Activated CD8-positive, alpha-beta memory T cell treated with anti-CD3 and anti-CD28 coated beads, Interleukin-2, amount 50 U/mL, for 24 hours (primary cell): Measurements from ENCODE around the gene TRIM25.

ENCODE experiments used
- DNase-seq: peaks from one replicate; pipeline ENCODE4 v3.0.0-alpha.2; 2020; ENCODE audit errors: extremely low read depth

Gene TRIM25

DNA sequence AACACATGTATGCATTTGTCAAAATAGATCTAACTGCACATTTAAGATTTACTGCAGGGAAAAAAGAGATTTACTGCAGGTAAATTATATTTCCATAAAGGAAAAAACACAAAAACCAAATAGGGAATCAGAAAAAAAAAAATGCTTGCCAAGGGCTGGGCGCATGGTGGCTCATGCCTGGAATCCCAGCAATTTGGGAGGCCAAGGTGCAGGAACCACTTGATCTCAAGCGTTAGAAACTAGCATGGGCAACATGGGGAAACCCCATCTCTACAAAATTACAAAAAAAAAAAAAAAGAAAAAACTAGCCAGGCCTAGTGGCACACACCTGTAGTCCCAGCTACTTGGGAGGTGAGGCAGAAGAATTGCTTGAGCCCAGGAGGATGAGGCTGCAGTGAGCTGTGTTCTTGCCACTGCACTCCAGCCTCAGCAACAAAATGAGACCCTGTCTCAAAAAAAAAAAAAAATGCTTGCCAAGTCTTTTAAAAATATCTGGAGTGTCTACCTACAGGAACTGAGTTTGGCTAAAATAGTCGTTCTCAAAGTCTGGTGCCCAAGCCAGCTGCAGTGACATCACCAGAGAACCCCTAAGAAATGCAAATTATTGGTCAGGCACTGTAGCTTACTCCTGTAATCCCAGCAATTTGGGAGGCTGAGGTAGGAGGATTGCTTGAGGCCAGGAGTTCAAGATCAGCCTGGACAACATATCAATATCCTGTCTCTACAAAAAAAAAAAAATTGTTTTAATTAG, 17.5 kb downstream of the TRIM25 start:
- no peak for DNase-seq

DNA sequence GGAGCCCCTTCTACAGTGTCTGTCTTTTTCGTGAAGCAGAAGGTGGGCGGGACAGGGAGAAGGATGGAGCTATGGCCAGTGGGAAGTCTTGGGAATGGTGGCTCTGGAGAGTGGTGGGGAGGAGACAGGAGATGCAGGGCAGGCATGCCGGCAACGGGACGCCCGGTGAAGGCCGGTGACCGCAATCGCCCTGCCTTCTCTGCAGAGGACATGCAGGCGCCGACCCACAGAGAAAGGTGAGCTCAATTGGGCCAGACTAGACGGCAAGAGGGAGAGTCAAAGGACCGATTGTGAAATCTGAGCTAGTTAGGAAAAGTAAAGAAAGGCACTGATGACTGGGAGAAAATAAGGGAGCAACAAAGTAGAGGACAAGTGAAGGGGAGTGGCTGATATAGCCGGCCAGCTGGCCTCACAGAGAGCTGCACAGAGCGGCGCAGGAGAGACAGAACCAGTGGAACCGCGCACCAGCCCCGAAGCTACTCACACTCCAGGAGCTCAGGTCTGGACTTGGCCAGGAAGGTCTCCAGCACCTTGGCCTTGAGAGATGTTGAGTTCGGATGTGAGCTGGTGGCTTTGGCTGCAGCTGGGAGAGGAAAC, 18.9 kb downstream of the TRIM25 start:
- DNase-seq, result no peak

DNA sequence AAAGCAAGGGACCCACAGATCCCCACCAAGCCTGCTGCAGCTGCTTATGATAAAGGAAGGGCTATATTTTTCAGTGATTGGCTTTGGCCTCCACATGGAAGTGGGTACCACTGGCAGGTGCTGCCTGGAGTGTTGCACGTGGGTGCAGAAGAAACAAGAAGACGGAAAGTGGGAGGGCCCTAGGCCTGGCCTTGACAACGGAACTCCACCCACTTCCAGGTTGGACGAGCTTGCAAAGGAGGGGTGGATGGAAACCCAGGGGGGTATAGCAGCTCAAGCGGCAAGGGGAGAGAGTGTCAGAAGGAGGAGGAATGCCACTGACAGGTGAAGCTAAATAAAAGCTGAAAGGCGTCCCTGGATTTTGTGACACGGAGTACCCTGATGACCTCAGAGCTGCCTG, 20.3 kb downstream of the TRIM25 start:
- DNase-seq, result no peak

DNA sequence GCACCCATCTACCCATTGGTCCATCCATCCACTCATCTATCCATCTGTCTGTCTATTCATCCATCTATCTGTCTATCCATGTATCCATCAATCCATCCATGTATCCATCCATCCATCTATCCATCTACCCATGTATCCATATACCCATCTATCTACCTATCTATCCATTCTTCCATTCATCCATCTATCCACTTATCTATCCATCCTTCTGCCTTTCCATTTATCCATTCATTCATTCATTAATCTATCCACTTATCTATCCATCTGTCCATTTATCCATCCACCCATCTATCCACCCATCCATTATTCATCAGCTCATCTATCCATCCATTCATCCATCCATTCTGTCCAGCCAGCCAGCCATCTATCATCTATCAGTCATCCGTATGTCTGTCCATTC, 21.5 kb downstream of the TRIM25 start:
- no peak for DNase-seq

DNA sequence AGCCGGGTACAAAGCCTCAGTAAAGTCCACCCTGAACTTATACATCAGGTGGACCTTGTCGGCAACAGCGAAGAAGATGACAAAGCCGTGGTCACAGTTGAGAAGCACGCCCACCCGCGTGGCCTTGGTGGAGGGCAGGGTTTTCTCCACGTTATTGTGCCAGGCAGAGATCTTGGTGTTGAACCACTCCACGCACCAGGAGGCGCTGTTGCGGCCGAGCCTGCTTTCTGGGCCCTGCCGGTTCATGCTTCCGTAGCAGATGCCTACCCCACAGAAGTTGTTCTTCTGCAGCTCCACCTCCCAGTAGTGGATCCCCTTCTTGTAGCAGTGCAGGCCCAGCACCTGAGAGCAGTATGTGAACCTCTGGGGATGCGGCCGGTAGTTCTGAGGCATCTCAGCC, 22.1 kb downstream of the TRIM25 start:
- DNase-seq, result no peak

DNA sequence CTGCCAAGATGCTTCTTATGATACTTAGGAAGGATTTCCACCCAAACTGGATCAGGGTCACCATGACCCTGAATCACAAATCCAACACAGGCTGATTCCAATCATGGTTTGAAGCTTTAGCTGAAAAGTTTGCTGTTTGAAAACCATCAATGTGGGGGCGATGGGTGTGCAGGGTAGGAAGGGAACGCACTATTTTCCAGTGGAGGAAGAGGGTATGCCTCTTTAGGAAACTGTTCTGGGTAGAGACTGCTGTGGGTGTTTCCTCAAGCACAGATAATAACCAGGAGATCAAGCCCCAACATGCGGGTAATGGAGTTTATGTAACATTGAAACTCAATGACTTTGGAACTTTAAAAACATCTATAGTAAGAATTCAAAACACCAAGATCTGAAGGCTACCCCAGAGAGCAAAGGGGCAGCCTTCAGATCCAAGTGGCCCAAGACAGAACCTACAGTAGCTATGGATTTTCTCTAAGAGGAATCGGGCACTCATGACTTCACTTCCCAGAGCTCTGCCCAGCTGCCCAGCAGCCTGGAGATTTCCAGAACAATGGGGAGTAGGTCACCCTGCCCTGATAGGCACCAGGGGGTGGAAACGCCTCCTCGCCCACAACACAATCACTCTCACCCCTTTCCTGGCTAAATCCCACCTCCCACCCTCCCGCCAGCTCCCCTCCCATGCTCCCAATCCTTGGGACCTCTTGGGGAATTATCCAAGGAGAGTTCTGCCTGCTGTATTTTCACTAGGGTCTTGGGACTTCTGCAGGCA, 22.8 kb downstream of the TRIM25 start:
- no peak for DNase-seq

DNA sequence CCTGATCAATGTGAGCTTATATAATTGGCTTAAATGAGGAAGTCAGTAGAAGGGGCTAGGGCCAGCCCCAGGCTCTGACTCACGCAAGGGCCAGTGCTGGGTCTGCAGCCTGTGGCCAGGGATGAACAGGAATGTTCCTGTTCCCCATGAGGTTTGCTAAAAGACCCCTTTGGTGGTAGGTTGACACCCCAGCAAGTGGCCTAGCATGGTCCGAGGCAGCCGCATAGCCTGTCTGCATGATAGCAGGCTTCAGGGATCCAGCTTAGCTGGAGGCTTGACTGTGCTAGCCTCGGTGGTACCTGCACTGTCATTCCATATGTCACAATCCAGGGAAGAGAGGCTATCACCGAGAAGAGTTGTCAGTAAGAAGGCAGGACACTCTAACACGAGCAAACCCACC, 23.5 kb downstream of the TRIM25 start:
- no peak for DNase-seq

DNA sequence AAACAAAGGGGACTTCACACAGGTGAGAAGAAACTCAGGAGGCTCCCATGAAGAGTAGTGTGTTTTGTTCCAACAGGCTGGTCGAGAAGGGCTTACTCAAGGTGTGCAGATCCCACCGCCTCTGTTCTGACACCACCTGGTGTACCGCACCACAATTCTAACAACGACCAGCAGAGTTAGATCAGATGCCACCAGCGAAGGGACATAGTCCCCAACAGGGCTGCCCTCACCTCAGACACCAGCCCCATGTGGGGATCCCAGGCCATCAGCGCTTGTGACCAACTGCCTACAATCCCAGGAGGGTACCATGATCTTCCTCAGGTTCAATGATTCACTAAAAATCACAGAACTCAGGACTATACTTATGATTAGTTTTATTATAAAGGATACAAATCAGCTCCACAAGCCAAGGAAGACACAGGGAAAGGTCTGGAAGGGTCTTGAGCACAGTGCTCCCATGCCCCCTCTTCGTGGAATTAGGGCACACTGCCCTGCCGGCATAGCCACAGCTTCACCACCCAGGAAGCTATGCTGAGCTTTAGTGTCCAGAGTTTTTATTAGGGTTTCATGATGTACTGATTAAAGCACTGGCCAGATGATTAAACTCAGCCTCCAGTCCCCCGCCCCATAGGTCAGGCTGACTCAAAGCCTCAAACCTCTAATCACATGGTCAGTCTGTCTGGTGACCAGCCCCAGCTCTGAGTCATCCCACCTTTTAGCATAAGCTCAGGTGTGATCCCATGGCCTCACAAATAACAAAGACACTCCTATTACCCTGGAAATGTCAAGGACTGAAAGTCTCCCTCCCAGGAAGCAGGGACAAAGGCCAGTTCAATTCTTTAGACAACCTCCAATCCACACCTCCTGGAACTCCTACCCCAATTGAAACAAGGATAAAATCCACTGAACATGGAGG, 26.0 kb downstream of the TRIM25 start:
- no peak for DNase-seq

DNA sequence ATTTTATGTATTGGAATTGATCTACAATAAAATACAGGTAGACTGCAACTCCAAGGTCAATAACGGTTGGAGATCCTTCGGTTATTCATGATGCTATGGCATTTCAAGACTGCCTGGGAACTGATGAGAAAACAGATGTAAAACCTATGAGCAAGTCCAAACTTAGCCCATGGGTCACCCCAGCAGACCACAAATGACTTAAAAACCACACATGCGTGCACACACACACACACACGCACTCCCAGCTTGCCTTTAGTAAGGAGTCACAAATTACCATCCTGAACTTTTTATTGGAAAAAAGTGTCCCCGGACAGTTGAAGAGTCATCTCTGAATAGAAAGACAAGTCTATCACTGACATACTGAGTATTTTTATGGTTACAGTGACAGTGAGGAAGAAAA, 26.7 kb downstream of the TRIM25 start:
- no peak for DNase-seq

DNA sequence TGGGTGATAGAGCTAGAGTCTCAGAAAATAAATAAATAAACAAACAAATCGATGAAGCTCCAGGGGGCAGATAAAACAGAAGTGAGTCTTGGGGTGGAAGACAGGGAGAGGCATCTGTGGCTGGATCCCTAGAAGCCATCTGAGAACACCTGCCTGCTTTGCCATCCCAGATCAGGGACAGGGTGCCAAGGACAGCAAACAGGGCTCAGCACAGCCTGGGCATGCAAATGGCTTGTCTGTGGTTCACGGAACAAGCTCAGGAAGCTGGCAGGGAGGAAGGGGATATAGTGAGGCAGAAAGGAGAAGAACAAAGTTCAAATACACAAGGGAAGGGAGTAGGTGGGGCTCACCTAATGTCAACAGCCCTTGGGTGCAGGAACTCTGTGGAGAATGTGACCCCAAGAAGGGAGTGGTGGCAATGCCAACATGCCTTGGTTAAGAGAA, 27.5 kb downstream of the TRIM25 start:
- DNase-seq, result no peak

DNA sequence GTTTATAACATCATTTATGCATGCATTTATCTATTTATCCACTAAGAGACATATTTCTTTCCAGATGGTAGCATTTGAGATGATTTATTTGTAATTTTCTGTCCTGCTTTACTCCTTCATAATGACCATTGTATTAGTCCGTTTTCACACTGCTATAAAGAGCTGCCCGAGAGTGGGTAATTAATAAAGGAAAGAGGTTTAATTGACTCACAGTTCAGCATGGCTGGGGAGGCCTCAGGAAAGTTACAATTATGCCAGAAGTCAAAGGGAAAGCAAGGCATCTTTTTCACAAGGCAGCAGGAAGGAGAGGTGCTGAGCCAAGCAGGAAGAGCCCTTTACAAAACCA, 28.6 kb downstream of the TRIM25 start:
- no peak for DNase-seq

DNA sequence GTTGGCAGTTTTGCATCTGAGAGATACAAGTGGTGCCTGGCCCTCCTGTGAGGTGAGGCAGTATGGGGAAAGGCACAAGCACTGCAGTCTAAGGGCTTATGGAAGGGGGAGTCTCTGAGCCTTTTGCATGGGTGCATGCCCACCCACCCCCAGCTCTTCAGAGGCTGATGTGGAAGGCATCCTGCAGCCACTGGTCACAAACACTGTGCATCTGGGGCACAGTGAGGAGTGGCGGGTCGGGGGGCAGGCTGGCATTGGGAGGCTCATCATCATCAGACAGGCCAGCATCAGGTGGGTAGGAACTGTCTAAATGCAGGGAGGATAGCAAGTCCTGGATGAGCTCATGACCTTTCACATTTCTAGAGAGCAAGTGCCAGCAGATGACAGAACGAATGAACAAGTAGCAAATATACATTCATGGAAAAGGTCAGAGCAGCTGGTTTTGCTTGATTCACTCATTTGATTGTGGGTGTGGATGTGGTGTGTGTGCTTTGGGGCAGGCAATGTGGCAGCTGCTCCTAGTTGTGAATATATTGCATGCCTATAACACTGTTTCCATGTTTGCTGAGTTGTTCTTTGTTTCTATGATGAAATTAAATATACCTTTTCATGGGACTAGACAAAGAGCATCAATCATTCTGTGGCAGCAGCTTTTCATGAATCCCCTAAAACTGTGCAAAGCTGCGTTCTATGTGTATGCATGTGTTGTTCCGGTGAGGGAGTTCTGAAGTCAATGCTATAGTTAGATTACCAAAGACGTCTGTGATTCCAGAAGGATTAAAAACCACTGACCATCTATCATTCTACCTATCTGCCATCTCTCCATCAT, 29.2 kb downstream of the TRIM25 start:
- no peak for DNase-seq

DNA sequence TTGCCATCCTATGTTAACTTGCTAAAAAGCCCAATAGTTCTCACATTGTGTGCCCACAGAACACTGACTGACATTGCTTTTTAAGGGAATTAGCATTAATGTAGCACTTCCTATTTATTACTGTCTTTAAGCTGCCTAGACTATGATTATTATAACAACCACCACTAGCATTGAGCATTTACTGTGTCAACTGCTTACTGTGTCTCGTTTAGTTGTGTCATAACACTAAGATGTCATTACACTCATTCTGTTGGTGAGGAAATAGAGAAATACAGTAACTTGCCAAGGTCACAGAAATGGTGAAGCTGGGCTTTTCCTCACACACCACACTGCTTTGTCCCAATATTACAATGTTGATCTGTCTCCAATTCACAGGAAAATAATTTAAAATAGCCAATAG, 30.2 kb downstream of the TRIM25 start:
- DNase-seq, result no peak

DNA sequence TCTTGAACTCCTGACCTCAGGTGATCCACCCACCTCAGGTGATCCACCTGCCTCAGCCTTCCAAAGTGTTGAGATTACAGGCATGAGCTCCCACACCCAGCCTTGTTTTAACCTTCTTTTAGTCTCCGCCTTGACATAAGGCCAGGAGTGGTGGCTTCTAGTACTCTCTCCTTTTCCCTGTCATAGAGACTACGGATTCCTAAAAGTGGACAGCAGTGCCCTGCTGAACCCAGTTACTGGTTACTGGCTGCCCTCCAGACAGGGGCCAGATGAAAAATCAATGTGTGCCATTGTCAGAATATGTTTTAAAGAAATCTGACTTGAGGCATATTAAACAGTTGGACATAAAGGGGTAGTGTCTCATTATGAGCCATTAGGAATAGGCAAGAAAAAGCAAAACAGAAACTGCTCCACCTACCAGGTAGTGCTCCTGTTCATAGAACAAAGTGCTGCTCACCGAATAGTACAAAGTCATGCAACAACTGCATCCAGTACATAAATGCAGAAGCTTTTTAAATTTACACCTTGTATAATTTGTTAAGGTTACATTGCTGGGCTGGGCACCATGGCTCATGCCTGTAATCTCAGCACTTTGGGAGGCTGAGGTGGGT, 32.1 kb downstream of the TRIM25 start:
- DNase-seq, result no peak

DNA sequence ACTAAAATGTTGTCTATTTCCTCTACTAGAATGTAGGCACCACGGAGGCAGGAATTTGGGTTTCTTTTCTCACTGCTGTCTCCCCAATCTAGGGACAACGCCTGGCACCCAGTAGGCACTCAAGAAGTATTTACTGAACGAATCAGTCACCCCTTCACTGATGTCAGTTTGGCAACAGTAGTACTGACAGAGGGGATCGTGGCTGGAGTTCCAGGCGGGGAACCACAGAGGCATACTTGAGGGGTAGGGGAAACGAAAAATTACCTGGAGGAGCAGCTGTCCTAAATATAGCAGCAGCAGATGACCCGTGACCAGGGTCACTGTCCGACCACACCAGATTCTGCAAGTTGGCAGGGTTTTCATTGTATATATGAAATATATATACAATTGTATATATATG, 33.3 kb downstream of the TRIM25 start:
- no peak for DNase-seq

DNA sequence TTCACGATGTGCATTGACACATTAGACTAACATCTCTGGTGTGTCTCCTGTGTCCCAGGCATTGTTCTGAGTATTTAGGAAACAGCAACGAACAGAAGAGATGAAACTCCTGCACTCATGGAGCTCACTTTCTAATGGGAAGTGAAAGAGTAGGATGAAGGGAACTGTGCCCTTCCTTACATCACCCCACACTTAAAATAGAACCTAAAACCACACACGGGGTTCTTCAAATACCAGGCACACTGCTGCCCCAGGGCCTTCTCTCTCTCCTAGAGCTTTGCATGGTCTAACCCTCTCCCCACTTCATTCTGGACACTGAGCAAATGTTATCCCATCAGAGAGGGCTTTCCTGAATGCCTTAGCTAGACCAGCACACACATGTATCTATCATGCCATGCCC, 33.7 kb downstream of the TRIM25 start:
- no peak for DNase-seq

DNA sequence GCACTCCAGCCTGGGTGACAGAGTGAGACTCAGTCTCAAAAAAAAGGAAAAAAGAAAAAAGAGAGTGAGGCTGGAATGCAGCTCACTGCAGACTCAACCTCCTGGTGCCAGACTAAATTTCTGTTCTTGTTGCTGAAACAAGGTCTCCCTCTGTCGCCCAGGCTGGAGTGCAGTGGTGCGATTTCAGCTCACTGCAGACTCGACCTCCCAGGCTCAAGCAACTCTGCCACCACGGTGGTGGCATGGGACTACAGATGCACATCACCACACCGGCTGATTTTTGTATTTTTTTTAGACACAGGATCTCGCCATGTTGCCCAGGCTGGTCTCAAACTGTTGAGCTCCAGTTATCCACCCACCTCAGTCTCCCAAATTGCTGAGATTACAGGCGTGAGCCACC, 34.6 kb downstream of the TRIM25 start:
- no peak for DNase-seq

DNA sequence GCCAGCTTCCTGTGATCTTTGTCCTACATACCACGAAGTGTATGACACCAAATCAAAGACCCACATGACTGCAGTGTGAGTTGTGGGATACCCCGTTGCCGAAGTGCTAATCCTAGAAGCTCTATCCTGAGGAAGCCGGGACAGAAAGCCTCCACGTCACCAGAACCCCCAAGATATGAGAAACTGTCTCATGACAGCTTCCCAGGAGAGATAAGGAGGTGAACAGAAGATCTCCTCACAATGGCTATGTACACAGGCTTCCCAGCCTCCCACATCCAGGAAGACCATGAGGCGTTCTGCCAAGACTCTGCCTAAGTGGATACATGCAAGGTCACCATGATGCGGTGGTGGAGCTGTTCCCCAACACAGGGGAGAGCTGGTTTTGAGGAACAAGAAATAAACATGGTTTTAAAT, 37.1 kb downstream of the TRIM25 start:
- no peak for DNase-seq

DNA sequence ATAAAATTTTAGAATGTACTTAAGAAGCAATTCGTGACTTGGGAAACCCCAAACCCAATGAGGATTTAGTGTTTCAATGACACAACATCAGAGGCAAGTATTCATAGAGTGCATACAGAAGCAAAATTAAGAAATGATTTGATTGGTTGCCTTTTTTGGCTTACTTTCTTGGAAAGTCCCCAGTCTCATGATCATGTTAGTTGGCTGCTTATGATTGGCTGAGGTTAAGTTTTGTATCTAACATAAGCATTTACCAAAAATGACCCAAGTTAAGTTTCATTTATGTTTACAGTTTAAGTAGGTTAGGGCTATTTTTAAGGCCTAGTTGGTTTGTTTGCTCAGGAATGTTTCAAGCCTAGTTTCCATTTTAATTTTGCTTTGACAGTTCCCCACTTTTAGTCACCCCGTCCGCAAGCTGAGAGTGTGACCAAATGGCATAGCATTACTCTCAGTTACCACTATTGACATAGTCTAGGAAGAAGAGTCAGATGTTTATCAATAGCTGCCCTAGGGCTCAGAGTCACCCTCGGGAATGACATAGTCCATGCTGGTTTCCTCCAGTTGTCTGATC, 43.7 kb downstream of the TRIM25 start:
- no peak for DNase-seq

DNA sequence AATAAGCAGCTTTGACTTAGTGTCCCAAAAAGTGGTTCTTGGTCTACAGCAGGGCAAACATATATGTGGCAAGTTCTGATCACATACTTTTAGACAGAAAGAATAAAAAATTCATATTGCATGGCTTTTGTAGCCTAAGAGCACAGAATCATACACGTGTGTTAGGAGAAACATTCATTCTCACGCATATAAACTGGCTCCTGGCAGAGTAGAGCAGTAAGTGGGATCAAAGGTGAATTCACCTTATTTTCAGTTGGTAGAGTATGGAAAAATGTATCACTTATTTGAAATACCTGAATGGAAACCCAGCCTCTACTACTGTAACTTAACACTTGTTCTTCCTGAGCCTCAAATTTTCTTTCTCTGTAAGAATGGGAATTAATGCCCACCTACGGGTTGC, 45.1 kb downstream of the TRIM25 start:
- no peak for DNase-seq
